Glomerular visceral epithelial cell (primary cell): ENCODE measurements around the gene ALDH1A1.
A peak's percentile ranks its signal among the peaks of the same experiment; 100 is the strongest.

Source experiments
- DNase-seq: peaks from one replicate; pipeline ENCODE4 v3.0.0-alpha.2; 2016; ENCODE audit errors: extremely low spot score

ALDH1A1 gene

DNA sequence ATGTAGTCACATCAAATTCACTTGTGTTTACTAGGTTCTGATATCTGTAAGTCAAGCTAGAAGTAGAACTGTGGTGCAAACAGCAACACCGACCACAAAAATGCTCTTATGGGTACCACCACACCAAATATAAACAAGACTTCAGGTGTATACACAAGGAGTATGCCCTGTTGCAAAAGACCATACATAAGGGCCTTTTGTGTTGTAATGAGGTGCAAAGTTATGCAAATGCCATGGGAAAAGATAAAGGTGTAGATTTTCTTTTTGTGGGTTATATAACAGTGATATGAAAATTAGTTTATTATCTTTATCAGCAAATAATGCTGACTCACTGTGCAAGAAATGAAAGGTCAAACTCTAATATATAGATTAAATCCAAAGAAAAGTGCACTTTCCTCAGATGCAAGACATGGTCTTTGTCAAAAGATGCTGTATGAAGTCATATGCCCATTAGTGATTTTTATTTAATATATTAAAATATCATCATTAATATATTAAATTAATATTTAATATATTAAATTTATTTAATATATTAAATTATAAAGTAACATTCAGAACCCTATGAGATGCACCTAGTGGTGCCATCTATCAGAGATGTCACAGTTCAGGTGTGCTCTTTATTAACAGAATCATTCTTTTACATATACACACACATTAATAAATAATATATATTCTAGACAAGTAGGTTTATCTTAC lies 26.7 kb upstream of the ALDH1A1 start:
- DNase-seq: no peak

DNA sequence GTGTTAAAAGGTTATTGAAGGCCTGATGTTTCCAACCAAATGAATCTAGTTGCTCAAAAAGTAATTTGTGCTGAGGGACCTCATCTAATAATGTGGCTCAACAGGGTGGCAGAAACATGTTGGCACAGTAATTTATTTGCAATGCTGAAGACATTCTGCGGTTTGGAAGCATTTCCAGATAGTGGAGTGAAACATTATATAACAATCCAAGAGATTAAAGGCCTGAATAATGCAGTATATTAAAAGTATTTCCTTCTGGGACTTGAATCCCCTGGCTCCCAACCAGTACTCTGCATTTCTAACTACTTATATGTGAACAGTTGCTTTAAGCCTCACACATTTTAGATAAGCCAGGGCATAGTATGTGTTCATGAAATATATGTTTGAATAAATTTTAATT lies 25.9 kb upstream of the ALDH1A1 start:
- DNase-seq: no peak

DNA sequence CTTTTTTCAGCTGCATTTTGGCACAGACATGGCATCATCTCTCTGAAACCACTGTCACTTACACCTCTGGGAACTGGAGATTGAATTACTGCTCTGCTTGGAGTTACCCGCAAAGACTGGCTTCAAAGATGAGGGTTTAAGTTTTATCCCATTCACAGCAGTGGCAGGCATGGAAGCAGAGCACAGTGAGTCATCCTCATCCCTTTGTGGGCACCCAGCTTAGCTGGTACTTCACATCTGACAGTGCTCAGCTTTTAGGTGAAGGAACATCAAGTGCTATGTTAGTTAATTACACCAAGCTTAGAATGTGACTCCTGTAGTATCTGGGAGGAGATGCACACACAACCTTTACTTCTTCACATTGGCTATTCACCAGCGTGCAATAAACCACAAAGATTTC lies 24.8 kb upstream of the ALDH1A1 start:
- DNase-seq: peak; percentile 16

DNA sequence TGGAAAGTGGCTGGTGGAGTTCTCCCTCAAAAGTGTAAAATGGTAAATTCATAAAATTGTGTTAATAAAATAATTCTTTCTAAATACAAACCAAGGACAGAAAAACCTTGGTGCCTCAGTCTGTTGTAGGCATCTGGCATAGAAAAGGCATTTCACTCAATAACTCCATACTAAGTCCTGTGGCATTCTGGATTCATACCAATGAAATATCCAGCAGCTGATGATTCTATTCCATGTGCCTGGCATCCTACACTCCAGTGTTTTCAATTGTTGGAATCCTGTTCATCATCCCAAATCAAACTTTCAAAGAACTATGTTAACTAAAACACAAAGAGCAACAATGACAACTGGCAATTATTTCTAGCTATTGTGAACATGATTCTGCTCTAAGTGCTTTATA lies 21.6 kb upstream of the ALDH1A1 start:
- no peak for DNase-seq

DNA sequence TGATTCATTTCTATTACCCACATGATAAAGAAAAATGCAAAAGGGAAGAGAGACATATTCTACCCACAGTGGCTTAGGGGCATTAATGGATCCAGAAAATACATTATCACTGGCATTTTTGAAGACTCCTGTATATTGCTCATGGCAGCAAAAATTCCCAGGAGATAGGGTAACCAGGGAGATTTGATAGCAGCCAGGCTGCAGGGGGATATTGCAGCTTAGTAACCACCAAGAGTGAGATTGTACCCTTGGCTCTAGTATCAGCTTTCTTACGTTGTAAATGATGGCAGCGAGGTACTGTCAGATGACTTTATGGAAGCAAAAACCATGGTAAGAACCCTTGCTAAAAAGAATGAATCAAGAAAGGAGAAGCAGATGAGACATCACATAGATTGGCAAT lies 19.8 kb upstream of the ALDH1A1 start:
- DNase-seq: no peak

DNA sequence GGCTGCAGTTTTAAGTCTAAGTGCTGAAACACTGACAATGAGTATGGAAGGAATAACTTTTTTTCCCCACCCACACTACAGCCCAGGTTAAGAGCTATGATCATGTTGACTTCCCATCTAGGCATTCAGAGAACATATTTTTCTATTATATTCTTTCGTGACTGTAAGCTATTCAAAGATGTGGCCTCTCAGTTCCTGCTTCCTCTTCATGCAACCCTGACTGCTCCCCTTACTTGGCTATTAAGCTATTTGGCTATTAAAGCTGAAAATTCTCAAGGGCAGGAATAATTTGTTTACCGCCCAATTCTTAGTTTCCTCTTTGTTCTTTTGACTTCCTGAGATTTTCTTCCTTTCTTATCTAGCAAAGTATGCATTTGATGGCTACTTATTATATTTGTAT lies 18.6 kb upstream of the ALDH1A1 start:
- no peak for DNase-seq

DNA sequence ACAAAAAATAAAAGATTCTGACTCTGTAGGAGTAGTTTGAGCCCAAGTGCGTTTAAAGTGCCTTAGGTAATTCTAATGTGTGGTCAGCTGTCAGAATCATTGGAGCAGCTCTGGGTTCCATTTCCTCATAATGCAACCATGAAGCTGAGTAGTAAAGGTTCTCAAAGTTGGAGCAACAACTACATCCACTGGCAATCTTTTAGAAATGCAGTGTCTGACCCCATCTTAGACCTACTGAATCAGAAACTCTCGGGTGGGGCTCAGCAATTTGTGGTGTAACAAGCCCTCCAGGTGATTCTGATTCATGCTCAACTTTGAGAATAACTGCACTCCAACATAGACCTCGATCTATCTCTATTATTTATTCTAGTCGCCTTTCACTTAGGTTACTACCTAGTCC lies 7.6 kb upstream of the ALDH1A1 start:
- DNase-seq: no peak

DNA sequence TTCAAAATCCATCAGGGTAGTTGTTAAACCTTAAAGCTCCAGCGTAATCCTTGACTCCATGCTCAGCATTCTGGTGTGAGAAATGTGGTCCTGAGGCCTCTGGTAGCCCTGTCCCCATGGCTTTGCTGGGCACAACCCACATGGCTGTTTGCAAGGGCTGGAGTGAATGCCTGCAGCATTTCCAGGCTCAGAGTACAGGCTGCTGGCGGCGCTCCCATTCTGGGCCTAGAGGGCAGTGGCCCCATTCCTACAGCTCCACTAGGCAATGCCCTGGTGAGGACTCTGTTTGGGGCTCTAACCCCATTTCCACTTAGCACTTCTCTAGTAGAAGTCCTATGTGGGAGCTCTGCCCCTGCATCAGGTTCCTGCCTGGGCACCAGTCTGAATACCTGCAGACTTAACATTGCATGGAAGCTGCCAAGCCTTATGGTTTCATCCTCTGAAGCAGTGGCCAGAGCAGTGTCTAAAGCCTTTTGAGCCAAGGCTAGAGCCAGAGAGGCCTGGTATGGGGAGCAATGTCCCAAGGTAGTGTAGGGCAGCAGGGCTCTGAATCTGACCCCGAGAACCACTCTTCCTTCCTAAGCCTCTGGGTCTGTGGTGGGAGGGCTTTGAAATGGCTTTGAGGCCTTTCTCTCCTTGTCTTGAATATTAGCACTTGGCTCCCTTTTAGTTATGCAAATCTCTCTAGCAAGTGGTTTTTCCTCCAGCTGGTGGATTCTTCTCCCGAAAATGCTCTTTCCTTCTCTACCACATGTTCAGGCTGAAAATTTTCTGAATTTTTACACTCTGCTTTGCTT lies 5.8 kb upstream of the ALDH1A1 start:
- DNase-seq: no peak

DNA sequence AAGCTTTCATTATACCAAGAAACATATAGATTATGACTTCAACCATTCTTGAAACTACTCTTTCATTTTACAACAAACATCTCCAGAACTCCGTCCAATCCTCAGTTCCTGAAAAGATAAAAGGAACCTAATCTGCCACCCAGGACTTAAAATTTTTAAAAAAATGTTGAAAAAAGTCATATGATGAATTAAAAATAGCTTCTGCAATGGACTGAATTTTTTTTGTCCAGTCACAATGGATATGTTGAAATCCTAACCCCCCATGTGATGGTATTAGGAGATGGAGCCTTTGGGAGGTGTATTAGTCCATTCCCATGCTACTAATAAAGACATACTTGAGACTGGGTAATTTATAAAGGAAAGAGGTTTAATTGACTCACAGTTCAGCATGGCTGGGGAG lies 2.7 kb upstream of the ALDH1A1 start:
- no peak for DNase-seq

DNA sequence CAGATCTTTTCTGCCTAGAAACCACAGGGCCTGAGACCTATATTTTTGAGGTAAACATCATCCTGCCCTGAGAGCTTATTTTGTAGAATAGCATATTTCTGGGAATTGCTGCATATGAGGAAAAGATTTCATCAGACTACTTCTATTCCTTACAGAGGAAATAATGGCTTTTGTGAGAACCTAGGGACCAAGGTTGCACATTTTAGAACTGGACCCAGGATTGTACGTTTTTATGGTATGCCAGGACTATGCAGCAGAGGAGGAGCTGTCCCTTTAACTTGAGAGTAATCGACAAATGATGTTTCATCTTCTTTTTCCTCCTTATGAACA lies 2.2 kb upstream of the ALDH1A1 start:
- no peak for DNase-seq

DNA sequence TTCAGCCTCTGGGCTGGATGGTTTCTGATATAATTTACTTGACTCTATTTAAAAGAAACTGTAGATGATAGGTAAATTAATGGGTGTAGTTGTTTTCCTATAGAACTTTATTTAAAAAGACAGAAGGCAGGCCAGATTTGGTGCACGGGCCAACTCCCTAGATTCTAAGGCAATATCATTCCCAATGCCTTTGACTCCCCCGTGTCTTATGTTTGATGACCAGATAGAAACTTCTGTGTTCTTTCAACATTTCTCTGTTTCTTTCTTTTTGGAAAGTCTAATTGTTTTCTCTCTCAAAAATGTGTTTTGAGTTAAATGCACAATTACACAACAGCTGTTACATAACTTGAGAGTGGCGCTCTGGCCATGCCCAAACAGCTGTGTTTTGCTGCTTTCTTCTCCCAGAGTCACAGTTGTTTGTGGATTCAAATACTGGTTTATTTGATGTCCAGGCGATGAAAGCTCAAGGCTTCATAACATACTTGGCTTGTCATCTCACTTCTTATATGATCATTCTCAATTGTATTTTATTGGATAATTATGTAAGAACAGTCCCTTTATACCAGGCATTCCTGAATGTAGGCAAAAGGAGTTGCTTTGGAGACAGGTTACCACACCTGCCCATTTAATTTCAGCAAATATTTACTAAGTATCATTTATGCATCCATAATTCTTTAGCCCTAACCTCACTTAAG lies 1.7 kb upstream of the ALDH1A1 start:
- no peak for DNase-seq

DNA sequence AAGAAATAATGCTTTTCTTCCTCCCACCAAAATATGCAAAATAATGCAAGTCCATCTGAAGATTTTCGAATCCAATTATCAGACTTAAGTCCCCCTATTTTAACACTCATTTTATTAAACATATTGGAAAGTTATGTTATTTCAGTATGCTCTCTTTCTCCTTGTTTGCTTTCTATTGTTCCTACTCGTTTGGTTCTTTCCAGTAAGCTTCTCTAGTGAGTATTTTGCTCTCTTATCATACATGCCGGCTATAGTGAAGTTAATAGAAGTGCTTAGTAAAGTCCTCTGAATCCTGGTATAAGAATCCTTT lies 517 bp downstream of the ALDH1A1 start:
- no peak for DNase-seq

DNA sequence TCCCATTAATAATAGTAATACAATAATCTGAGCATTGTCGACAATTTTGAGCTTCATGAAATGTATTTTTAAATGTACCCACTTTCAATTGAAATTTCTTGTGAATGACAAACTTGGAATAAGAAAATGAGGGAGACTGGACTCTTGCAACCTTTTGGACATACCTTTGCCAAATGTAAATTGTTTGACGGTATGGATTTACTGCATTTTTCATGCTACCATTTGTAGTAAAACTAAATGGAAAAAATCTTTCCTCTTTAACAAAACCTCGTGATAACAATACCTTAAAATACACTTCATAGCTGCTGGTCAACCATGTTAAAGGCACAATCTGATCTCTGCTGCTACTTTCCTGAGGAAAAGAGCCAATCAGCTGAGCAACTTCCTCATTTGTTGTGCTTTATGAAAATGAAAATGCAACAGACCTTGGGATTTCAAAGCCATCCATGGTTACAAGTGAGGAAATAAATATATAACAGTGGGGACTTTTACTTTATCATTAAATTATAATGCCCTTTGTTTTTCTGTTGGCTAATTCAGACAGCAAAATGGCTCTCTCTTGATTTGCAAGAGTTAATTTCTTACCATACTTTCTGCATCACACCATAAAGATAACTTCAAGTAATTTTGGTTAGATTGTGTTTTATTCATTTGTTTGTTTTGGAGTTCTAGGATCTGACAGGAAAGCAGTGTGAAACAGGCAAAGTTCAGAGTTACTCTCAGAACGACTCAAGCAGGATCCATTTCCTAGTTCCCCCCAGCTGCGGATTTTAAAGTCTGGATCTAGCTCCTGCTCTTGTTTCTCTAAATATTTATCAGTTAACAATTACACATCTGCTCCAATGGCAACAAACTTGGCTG lies 1.1 kb downstream of the ALDH1A1 start:
- no peak for DNase-seq

DNA sequence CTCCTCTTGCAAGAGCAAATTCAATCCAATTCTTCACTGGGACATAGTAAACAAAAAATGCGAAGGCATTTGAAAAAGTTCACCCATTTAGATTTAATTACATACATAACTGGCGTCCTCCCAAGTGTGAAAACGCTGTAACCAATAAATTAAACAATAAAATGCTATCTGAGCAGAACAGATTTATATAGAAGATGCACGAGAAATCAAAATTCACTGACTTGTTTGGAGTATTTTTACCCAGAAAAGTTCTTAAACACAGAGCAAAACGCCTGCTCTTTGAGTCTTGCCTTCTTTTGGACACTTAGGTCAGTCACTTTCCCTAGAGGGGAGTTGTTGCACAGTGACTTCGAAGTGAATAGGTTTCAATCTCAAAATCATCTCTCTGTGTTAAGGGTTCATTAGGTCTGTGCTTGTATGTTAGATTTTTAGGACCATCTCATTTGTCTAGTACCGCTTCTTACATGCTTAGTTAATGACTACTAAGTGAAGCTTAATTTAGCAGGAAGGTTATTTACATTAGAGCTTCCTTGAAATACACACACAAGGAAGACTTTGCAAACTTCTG lies 1.9 kb downstream of the ALDH1A1 start:
- no peak for DNase-seq

DNA sequence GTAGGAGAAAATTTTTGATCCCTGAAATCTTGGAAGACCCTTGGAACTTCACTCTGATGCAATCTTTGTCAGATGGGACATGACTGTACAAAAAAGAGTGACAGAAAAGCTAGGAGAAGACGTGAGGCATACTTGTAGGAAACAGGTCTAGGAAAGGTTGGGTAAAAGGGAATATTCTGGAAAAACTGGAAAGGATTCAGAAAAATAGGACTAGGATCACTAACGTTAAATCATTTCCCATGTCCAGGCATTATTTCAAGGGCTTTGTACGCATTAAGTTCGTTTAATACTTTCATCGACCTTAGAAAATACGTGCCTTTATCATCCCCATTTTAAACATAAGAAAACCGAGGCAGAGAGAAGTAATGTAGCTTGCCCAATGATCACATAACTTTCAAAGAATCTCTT lies 2.9 kb downstream of the ALDH1A1 start:
- DNase-seq: no peak

DNA sequence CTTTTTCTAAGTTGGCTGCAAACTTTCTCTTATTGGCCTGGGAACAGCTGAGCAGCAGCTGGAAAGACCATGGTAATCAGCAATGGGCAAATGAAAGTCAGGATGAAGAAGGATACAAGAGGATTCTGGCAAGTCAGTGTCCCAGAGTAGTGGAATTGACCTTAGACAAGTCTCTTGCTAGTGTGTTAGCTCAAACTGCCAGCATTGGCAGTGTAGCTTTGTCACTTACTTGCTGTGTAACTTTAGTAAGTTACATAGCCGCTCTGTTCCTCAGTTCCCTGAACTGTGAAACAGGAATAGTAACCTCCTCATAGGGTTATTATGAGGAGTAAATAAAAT lies 3.6 kb downstream of the ALDH1A1 start:
- no peak for DNase-seq

DNA sequence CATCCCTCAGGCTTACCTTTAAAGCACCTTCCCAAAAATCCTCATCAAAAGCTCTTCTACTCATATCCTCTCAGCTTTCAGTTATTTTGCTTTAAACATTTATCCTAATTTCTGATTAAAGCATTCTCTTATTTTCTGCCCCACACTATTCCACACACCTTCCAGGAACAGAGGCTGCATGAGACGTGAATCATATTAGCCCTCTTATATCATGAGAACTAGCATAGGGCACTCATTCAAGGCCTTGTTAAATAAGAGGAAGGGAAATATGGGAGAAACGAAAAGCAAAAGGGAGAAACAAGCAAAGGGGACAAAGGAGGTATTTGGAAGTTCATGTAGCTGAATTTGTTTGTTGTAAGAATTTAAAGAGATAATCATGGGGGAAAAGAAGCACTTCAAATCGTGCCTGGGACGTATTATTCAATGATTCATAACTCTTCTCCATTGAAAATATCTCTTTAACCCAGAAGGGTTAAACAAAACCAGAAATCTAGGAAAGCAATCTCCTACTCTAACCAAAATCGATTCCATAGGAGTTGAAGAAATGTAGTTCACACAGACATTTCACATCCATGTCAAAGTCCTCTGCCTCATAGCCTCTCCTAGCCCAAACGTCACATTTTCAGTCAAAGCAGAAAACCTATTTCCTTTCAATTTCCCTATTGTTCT lies 4.1 kb downstream of the ALDH1A1 start:
- DNase-seq: no peak

DNA sequence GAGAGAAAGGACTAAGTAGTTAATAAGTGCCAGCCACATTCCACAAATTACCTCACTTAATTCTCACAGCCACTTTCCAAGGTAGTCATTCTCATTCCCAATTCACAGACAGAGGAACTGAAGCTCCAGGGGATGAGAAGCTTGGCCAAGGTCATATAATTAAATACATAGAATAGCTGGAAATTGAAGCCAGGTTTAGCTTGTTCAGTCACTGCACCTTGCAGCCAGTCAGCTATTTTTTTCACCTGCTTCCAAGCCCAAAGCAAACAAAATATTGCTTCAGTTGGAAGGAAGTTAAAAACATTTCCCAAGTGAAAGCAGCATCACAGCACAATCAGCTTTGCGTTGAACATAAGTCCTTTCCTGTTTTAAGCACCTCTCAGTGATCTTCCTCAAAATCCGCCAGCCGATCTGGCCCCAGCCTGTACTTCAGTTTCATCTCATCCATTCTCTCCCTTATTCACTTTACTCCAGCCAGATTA lies 4.8 kb downstream of the ALDH1A1 start:
- DNase-seq: peak; percentile 58

DNA sequence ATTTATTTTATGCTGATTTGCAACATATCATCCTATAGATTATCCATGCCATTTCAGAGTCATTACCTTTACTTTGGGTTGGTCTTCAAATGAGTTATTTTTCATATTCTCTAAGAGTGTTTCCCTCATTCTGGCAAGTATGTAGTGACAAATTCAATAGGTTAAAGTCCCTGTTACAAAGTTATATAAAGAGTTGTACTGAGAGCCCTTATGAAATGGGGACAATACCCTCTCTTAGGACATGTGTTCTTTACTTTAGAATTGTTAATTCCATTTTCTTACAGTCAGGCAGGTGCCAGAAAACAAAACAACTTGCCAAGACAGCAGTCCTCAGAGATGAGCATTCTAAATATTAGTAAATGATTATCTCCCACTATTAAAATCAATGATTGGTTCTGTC lies 6.0 kb downstream of the ALDH1A1 start:
- DNase-seq: no peak

DNA sequence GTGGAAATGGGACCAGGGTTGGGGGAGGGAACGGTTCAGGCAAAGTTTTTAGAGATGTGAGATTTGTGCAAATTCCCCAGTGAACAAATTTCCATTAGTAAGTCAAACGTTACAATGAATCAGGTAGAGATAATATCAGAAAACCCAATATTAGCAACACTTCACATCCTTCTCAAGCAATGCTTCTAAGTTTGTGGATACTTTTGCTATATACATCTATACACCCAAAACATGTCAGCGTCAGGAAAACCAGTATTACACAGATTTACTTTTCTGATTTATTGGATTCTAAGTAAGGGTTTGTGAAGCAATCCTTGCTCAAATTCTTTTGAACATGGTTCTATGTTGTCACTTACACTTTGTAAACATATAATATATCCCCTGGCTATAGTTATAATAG lies 6.5 kb downstream of the ALDH1A1 start:
- DNase-seq: no peak

DNA sequence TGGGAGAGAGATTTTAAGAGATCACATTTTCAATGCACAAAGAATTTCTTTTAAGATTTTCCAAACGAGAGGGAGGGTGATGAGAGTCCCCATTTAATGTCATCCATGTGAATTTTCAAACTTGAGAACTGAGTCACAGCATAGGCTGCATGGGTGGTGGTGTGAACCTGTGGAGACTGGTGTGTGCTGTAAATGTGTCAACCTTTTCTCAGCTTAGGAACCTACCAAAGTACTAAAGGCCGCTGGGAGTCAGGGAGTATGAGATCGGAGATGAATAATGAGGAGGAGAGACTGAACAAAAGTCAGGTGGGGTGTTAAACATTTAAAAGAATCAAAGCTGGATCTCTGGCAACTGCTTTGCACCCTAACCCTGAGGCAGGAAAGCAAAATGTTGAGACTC lies 7.5 kb downstream of the ALDH1A1 start:
- DNase-seq: no peak
